ENCODE measurements around the gene CCNF.
"Not testable (repeated sequence)": the region's sequence is repeated elsewhere in the genome, so short reads cannot be mapped to it uniquely, and the experiment has no call there.

Gene CCNF

GRCh38 chr16:2428051-2428783 lies 1.0 kb upstream of the CCNF start:
- DNase-seq (ENCODE audit: low read depth) = no peak

GRCh38 chr16:2428784-2429033 lies 538 bp upstream of the CCNF start:
- no peak for DNase-seq (ENCODE audit: low read depth)

GRCh38 chr16:2429771-2430663 lies 770 bp downstream of the CCNF start:
- DNase-seq (ENCODE audit: low read depth) = no peak

GRCh38 chr16:2432286-2432685 lies 3.0 kb downstream of the CCNF start:
- no peak for DNase-seq (ENCODE audit: low read depth)

- DNase-seq (ENCODE audit: low read depth) = no peak
Observed at GRCh38 chr16:2432801-2433505, 3.7 kb downstream of the CCNF start.

- DNase-seq (ENCODE audit: low read depth) = not testable (repeated sequence)
Observed at GRCh38 chr16:2435236-2435635, 6.0 kb downstream of the CCNF start.

- DNase-seq (ENCODE audit: low read depth) = no peak
Observed at GRCh38 chr16:2436110-2436509, 6.9 kb downstream of the CCNF start.

- no peak for DNase-seq (ENCODE audit: low read depth)
Observed at GRCh38 chr16:2437032-2437790, 8.0 kb downstream of the CCNF start.

- DNase-seq (ENCODE audit: low read depth) = no peak
Observed at GRCh38 chr16:2438121-2438520, 8.9 kb downstream of the CCNF start.

- DNase-seq (ENCODE audit: low read depth) = no peak
Observed at GRCh38 chr16:2439598-2439997, 10.4 kb downstream of the CCNF start.

- not testable (repeated sequence) for DNase-seq (ENCODE audit: low read depth)
Observed at GRCh38 chr16:2441143-2441804, 12.0 kb downstream of the CCNF start.

- no peak for DNase-seq (ENCODE audit: low read depth)
Observed at GRCh38 chr16:2443555-2443954, 14.3 kb downstream of the CCNF start.

- no peak for DNase-seq (ENCODE audit: low read depth)
Observed at GRCh38 chr16:2447920-2448583, 18.8 kb downstream of the CCNF start.

GRCh38 chr16:2449118-2449517 lies 19.9 kb downstream of the CCNF start:
- no peak for DNase-seq (ENCODE audit: low read depth)

- no peak for DNase-seq (ENCODE audit: low read depth)
Observed at GRCh38 chr16:2450535-2450934, 21.3 kb downstream of the CCNF start.

- no peak for DNase-seq (ENCODE audit: low read depth)
Observed at GRCh38 chr16:2450975-2451381, 21.7 kb downstream of the CCNF start.

GRCh38 chr16:2451851-2452320 lies 22.6 kb downstream of the CCNF start:
- DNase-seq (ENCODE audit: low read depth) = no peak

- DNase-seq (ENCODE audit: low read depth) = no peak
Observed at GRCh38 chr16:2452650-2453049, 23.4 kb downstream of the CCNF start.

GRCh38 chr16:2455081-2455845 lies 26.0 kb downstream of the CCNF start:
- no peak for DNase-seq (ENCODE audit: low read depth)

- no peak for DNase-seq (ENCODE audit: low read depth)
Observed at GRCh38 chr16:2456551-2457153, 27.4 kb downstream of the CCNF start.

Measured in fibroblast of the conjunctiva (primary cell).